ENCODE results near the gene MYL9.

Gene MYL9

GRCh38 chr20:36527331-36528125 lies 13.8 kb upstream of the MYL9 start:
- DNase-seq (ENCODE audit: insufficient read length) = no peak
- FAIRE-seq = no peak

GRCh38 chr20:36528176-36528874 lies 13.0 kb upstream of the MYL9 start:
- DNase-seq (ENCODE audit: insufficient read length) (no peak), FAIRE-seq (no peak)
- no peak for TF ChIP-seq TAF1 (IDR thresholded peaks at IDR 0.05; ENCODE audit: borderline replicate concordance, low read depth, low read length)
- no peak for TF ChIP-seq POLR2AphosphoS5 (IDR thresholded peaks at IDR 0.05; ENCODE audit: low read depth, low read length)
- no peak for TF ChIP-seq POLR2A (IDR thresholded peaks at IDR 0.05; ENCODE audit: low read depth, low read length)

More at GRCh38 chr20:36527331-36528125, 13.8 kb upstream of the MYL9 start:
- TF ChIP-seq POLR2AphosphoS5 (IDR thresholded peaks at IDR 0.05; ENCODE audit: low read depth, low read length) (no peak), POLR2A (IDR thresholded peaks at IDR 0.05; ENCODE audit: low read depth, low read length) (no peak), TAF1 (IDR thresholded peaks at IDR 0.05; ENCODE audit: borderline replicate concordance, low read depth, low read length) (no peak)

- FAIRE-seq = no peak
- DNase-seq (ENCODE audit: insufficient read length) = no peak
- no peak for TF ChIP-seq POLR2A (IDR thresholded peaks at IDR 0.05; ENCODE audit: low read depth, low read length)
- TF ChIP-seq TAF1 (IDR thresholded peaks at IDR 0.05; ENCODE audit: borderline replicate concordance, low read depth, low read length) = no peak
- no peak for TF ChIP-seq POLR2AphosphoS5 (IDR thresholded peaks at IDR 0.05; ENCODE audit: low read depth, low read length)
Observed at GRCh38 chr20:36528875-36529417, 12.4 kb upstream of the MYL9 start.

GRCh38 chr20:36532388-36532787 lies 8.9 kb upstream of the MYL9 start:
- no peak for TF ChIP-seq TAF1 (IDR thresholded peaks at IDR 0.05; ENCODE audit: borderline replicate concordance, low read depth, low read length)
- TF ChIP-seq POLR2A (IDR thresholded peaks at IDR 0.05; ENCODE audit: low read depth, low read length) = no peak
- no peak for TF ChIP-seq POLR2AphosphoS5 (IDR thresholded peaks at IDR 0.05; ENCODE audit: low read depth, low read length)
- FAIRE-seq (no peak), DNase-seq (ENCODE audit: insufficient read length) (no peak)

- TF ChIP-seq TAF1 (IDR thresholded peaks at IDR 0.05; ENCODE audit: borderline replicate concordance, low read depth, low read length) (no peak), POLR2AphosphoS5 (IDR thresholded peaks at IDR 0.05; ENCODE audit: low read depth, low read length) (no peak), POLR2A (IDR thresholded peaks at IDR 0.05; ENCODE audit: low read depth, low read length) (no peak)
- FAIRE-seq (no peak), DNase-seq (ENCODE audit: insufficient read length) (no peak)
Observed at GRCh38 chr20:36532822-36533221, 8.5 kb upstream of the MYL9 start.

GRCh38 chr20:36538026-36538722 lies 3.1 kb upstream of the MYL9 start:
- TF ChIP-seq POLR2A (IDR thresholded peaks at IDR 0.05; ENCODE audit: low read depth, low read length) = no peak
- no peak for TF ChIP-seq TAF1 (IDR thresholded peaks at IDR 0.05; ENCODE audit: borderline replicate concordance, low read depth, low read length)
- no peak for TF ChIP-seq POLR2AphosphoS5 (IDR thresholded peaks at IDR 0.05; ENCODE audit: low read depth, low read length)
- FAIRE-seq (no peak), DNase-seq (ENCODE audit: insufficient read length) (no peak)

- TF ChIP-seq POLR2A (IDR thresholded peaks at IDR 0.05; ENCODE audit: low read depth, low read length) (no peak), POLR2AphosphoS5 (IDR thresholded peaks at IDR 0.05; ENCODE audit: low read depth, low read length) (no peak), TAF1 (IDR thresholded peaks at IDR 0.05; ENCODE audit: borderline replicate concordance, low read depth, low read length) (no peak)
- no peak for DNase-seq (ENCODE audit: insufficient read length)
- FAIRE-seq = no peak
Observed at GRCh38 chr20:36540551-36541211, 638 bp upstream of the MYL9 start.

GRCh38 chr20:36541768-36542488 lies 609 bp downstream of the MYL9 start:
- FAIRE-seq = no peak
- no peak for DNase-seq (ENCODE audit: insufficient read length)
- no peak for TF ChIP-seq TAF1 (IDR thresholded peaks at IDR 0.05; ENCODE audit: borderline replicate concordance, low read depth, low read length)
- TF ChIP-seq POLR2AphosphoS5 (IDR thresholded peaks at IDR 0.05; ENCODE audit: low read depth, low read length) = no peak
- no peak for TF ChIP-seq POLR2A (IDR thresholded peaks at IDR 0.05; ENCODE audit: low read depth, low read length)

GRCh38 chr20:36542516-36543183 lies 1.3 kb downstream of the MYL9 start:
- no peak for DNase-seq (ENCODE audit: insufficient read length)
- no peak for FAIRE-seq
- TF ChIP-seq POLR2AphosphoS5 (IDR thresholded peaks at IDR 0.05; ENCODE audit: low read depth, low read length) (no peak), POLR2A (IDR thresholded peaks at IDR 0.05; ENCODE audit: low read depth, low read length) (no peak), TAF1 (IDR thresholded peaks at IDR 0.05; ENCODE audit: borderline replicate concordance, low read depth, low read length) (no peak)

Measured in GM12892 (cell line).